Measurements from ENCODE around the gene PDK3. TPM values are rescaled to one million over a fixed set of nuclear protein-coding genes. Genes with fewer than 3 reads are reported as not detected.

PDK3 gene
- 10 to 100 TPM; 39.8 to 41.3 TPM for total RNA-seq

GRCh38 chrX:24464836-24465531 is at the start of gene PDK3:
Gene PDK3, plus strand, starts transcription at chrX:24465286. Its CDS starts 170 bp downstream, at chrX:24465456.
- Mint-ChIP-seq H3K27me3 (no peaks in the 10 kb centered on the region), H3K4me1 (ENCODE audit: low read depth) (peaks cover 35% of the 10 kb centered on the region), H3K36me3 (no peaks in the 10 kb centered on the region), H3K9me3 (no peaks in the 10 kb centered on the region), H3K4me3 (peak within 1 kb of the TSS; percentile 75), H3K27ac (peak within 1 kb of the TSS; percentile 85)
- DNase-seq: peak; percentile 89
- CTCF ChIA-PET: interaction anchor here (0.6 to 2.5 kb wide), 5 partner anchors 23 to 354 kb away, joined by 3 to 19 read pairs (median 3); no protein-coding TSS in a partner anchor
- POLR2A ChIA-PET: interaction anchor here (0.8 to 3.2 kb wide), 3 partner anchors 14 to 48 kb away, joined by 3 to 27 read pairs (median 3); no protein-coding TSS in a partner anchor
- intact Hi-C loops (cut with micrococcal nuclease): loop anchor here (1.0 to 5.0 kb wide), 4 partner anchors 8 to 47 kb away; no protein-coding TSS in a partner anchor

DNA sequence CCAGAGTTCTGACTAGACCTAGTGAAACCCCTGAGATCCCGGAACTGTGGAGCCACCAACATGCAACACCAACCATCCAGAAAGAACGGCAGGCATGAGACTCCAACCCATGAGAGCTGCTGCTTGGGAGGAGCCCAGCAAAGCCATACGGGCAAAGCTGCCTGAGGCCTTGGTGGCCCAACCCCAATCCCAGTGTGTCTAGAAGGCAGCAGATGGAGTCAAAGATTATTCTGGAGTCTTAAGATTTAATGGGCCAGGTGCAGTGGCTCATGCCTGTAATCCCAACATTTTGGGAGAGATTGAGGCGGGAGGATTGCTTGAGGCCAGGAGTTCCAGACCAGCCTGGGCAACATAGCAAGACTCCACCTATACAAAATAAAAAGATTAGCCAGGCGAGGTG is 49.2 kb upstream of the PDK3 start:
- Mint-ChIP-seq H3K36me3 (no peaks in the 10 kb centered on the region), H3K4me1 (ENCODE audit: low read depth) (peaks cover 3% of the 10 kb centered on the region), H3K27me3 (no peaks in the 10 kb centered on the region), H3K9me3 (no peaks in the 10 kb centered on the region), H3K27ac (no peak overlapping the region), H3K4me3 (no peak overlapping the region)
- ChIA-PET POLR2A (interaction anchor here (0.6 kb wide), 1 partner anchor 267 kb away, joined by 4 read pairs; no protein-coding TSS in a partner anchor), CTCF (no interaction called here)
- DNase-seq: no peak
- intact Hi-C loops (cut with micrococcal nuclease): no loop called here

DNA sequence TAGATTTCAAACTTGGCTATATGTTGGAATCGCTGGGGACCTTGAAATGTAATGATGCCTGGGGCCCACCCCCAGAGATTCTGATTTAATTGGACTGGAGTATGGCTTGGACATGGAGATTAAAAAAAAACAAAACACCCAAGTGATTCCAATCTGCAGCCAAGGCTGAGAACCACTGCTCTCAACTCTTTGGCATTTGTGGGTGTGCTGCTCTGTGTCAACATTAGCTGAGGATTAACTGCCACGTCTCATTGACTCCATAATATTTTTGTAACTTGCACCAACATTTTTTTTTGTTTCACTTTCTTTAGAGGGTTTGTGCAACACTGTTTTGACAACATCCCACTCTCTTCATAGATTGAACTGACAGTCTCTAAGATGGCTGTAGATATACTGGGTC is 41.1 kb upstream of the PDK3 start:
- Mint-ChIP-seq H3K4me3 (no peak overlapping the region), H3K27ac (no peak overlapping the region), H3K9me3 (no peaks in the 10 kb centered on the region), H3K36me3 (no peaks in the 10 kb centered on the region), H3K4me1 (ENCODE audit: low read depth) (no peaks in the 10 kb centered on the region), H3K27me3 (no peaks in the 10 kb centered on the region)
- ChIA-PET POLR2A (no interaction called here), CTCF (no interaction called here)
- intact Hi-C loops (cut with micrococcal nuclease): no loop called here
- DNase-seq: no peak

- ChIA-PET CTCF (no interaction called here), POLR2A (no interaction called here)
- no peaks in the 10 kb centered on the region for H3K36me3 Mint-ChIP-seq
- H3K27me3 Mint-ChIP-seq: no peaks in the 10 kb centered on the region
- H3K9me3 Mint-ChIP-seq: no peaks in the 10 kb centered on the region
- no peak overlapping the region for H3K4me3 Mint-ChIP-seq
- DNase-seq: no peak
- H3K27ac Mint-ChIP-seq: no peak overlapping the region
- intact Hi-C loops (cut with micrococcal nuclease): no loop called here
- no peaks in the 10 kb centered on the region for H3K4me1 Mint-ChIP-seq (ENCODE audit: low read depth)
Measured at GRCh38 chrX:24424948-24425347, 40.1 kb upstream of the PDK3 start.

DNA sequence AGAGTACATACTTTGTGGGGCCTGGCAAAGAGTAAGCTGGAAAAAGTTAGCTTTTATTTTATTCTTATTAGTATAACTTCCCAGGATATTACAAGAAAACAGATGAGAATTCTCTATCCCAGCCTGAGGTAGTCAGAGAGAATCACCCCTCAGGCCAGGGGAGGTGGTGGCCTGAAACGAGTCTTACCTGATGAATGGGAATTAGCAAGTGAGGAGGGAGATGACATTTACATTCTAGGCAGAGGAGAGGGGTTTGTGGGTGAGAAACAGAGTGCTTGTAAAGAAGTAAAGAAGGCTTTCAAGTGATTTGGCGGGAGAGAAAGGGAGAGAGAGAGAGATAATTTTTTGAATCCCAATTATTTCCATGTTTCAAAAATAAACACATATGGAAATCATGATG is 39.3 kb upstream of the PDK3 start:
- Mint-ChIP-seq H3K9me3 (no peaks in the 10 kb centered on the region), H3K27ac (no peak overlapping the region), H3K27me3 (no peaks in the 10 kb centered on the region), H3K4me3 (no peak overlapping the region), H3K4me1 (ENCODE audit: low read depth) (no peaks in the 10 kb centered on the region), H3K36me3 (no peaks in the 10 kb centered on the region)
- ChIA-PET CTCF (no interaction called here), POLR2A (no interaction called here)
- no peak for DNase-seq
- intact Hi-C loops (cut with micrococcal nuclease): no loop called here

GRCh38 chrX:24426340-24426913 is 38.7 kb upstream of the PDK3 start:
- ChIA-PET CTCF (no interaction called here), POLR2A (no interaction called here)
- Mint-ChIP-seq H3K27me3 (no peaks in the 10 kb centered on the region), H3K4me1 (ENCODE audit: low read depth) (no peaks in the 10 kb centered on the region), H3K36me3 (no peaks in the 10 kb centered on the region), H3K27ac (no peak overlapping the region), H3K9me3 (no peaks in the 10 kb centered on the region), H3K4me3 (no peak overlapping the region)
- DNase-seq: no peak
- intact Hi-C loops (cut with micrococcal nuclease): no loop called here

DNA sequence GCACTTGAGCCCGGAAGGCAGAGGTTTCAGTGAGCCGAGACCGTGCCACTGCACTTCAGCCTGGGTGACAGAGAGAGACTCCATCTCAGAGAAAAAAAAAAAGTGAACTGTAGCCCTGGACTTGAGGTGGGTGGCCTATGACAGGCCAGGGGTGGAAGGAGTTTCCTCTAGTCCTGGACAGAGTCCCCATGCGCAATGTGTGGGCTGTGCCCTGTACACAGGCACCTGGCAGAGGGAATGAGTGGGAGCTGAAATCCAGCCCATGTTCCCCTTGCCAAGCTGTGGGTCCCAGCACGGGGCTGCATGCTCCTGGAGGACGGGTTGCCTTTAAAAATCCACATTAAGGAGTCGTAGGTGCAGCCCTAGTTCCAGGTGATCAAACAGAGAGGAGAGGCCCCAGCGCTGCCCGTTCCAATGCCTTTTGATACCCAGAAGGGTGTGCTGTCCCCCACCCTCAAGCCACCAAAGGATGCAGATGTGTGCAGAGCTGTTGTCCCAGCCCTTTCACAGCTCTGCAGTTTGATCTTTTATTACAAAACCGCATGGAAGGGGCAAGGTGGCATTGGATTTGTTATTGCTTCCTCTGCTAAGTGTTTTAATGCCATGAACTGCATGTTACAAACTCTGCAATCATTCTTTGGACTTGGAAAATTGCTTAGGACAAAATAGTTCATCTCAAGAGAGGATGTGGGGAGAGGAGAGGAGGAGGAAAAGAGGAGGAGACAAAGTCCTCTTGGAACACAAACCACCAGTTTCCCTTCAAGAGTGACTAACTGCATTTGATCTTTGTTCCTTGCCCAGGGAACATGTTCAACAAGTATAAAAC is 38.0 kb upstream of the PDK3 start:
- H3K27me3 Mint-ChIP-seq: no peaks in the 10 kb centered on the region
- no peaks in the 10 kb centered on the region for H3K4me1 Mint-ChIP-seq (ENCODE audit: low read depth)
- POLR2A ChIA-PET: no interaction called here
- CTCF ChIA-PET: no interaction called here
- H3K27ac Mint-ChIP-seq: no peak overlapping the region
- no peak overlapping the region for H3K4me3 Mint-ChIP-seq
- H3K9me3 Mint-ChIP-seq: no peaks in the 10 kb centered on the region
- intact Hi-C loops (cut with micrococcal nuclease): no loop called here
- no peaks in the 10 kb centered on the region for H3K36me3 Mint-ChIP-seq
- DNase-seq: no peak

- no peak overlapping the region for H3K27ac Mint-ChIP-seq
- intact Hi-C loops (cut with micrococcal nuclease): no loop called here
- no peak for DNase-seq
- no peak overlapping the region for H3K4me3 Mint-ChIP-seq
- H3K36me3 Mint-ChIP-seq: no peaks in the 10 kb centered on the region
- no peaks in the 10 kb centered on the region for H3K27me3 Mint-ChIP-seq
- POLR2A ChIA-PET: no interaction called here
- no peaks in the 10 kb centered on the region for H3K9me3 Mint-ChIP-seq
- CTCF ChIA-PET: no interaction called here
- no peaks in the 10 kb centered on the region for H3K4me1 Mint-ChIP-seq (ENCODE audit: low read depth)
Measured at GRCh38 chrX:24427747-24428019, 37.4 kb upstream of the PDK3 start.

DNA sequence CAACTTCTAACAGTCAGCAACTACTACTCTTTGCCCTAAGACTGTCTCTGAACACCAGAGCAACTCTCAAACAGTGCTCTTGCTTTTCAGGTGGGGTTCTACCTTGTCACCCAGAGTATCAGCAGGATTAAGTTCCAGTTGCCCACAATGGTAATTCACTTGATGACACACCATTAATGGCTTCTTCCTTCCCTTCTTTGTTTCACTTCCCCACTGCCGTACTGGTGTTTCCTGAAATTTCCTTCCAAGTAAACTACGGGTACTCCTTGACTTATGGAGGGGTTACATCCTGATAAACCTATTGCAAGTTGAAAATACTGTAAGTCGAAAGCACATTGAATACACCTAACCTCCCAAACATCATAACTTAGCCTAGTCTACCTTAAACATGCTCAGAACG is 36.6 kb upstream of the PDK3 start:
- intact Hi-C loops (cut with micrococcal nuclease): no loop called here
- Mint-ChIP-seq H3K9me3 (no peaks in the 10 kb centered on the region), H3K4me3 (no peak overlapping the region), H3K4me1 (ENCODE audit: low read depth) (no peaks in the 10 kb centered on the region), H3K27ac (no peak overlapping the region), H3K36me3 (no peaks in the 10 kb centered on the region), H3K27me3 (no peaks in the 10 kb centered on the region)
- no peak for DNase-seq
- CTCF ChIA-PET: no interaction called here
- POLR2A ChIA-PET: no interaction called here

DNA sequence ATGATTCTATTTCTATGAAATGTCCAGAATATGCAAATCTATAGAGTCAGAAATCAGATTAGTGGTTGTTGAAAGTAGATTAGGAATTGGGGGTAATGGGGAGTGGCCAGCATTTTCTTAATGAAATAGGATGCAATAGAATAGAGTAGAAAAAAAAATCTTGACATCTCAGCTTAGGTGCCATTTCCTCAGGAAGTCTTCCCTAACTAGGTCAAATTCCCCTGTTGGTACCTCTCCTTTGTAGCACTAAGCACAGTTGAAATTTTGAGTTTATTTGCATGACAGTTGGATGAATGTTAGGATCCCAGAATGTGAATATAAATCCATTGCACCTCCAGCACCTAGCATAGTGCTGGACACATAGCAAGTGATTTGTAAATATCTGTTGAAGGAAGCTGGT is 30.0 kb upstream of the PDK3 start:
- Mint-ChIP-seq H3K9me3 (no peaks in the 10 kb centered on the region), H3K4me1 (ENCODE audit: low read depth) (peaks cover 7% of the 10 kb centered on the region), H3K27ac (no peak overlapping the region), H3K36me3 (no peaks in the 10 kb centered on the region), H3K4me3 (no peak overlapping the region), H3K27me3 (no peaks in the 10 kb centered on the region)
- POLR2A ChIA-PET: no interaction called here
- CTCF ChIA-PET: no interaction called here
- intact Hi-C loops (cut with micrococcal nuclease): no loop called here
- DNase-seq: no peak

GRCh38 chrX:24443918-24444317 is 21.2 kb upstream of the PDK3 start:
- H3K9me3 Mint-ChIP-seq: no peaks in the 10 kb centered on the region

GRCh38 chrX:24444645-24445044 is 20.4 kb upstream of the PDK3 start:
- intact Hi-C loops (cut with micrococcal nuclease): no loop called here
- Mint-ChIP-seq H3K9me3 (no peaks in the 10 kb centered on the region), H3K4me1 (ENCODE audit: low read depth) (no peaks in the 10 kb centered on the region), H3K4me3 (no peak overlapping the region), H3K36me3 (no peaks in the 10 kb centered on the region), H3K27ac (no peak overlapping the region), H3K27me3 (no peaks in the 10 kb centered on the region)
- CTCF ChIA-PET: no interaction called here
- POLR2A ChIA-PET: no interaction called here
- no peak for DNase-seq

More at GRCh38 chrX:24443918-24444317, 21.2 kb upstream of the PDK3 start:
- intact Hi-C loops (cut with micrococcal nuclease): no loop called here
- CTCF ChIA-PET: no interaction called here
- Mint-ChIP-seq H3K27ac (no peak overlapping the region), H3K27me3 (no peaks in the 10 kb centered on the region), H3K4me3 (no peak overlapping the region), H3K4me1 (ENCODE audit: low read depth) (no peaks in the 10 kb centered on the region), H3K36me3 (no peaks in the 10 kb centered on the region)
- DNase-seq: no peak
- POLR2A ChIA-PET: no interaction called here

Measured in activated CD4-positive, alpha-beta memory T cell treated with anti-CD3 and anti-CD28 coated beads for 36 hours (primary cell).